Measurements from ENCODE around the gene NOC3L.
A peak's percentile ranks its signal among the peaks of the same experiment; 100 is the strongest.

Gene NOC3L, protein sequence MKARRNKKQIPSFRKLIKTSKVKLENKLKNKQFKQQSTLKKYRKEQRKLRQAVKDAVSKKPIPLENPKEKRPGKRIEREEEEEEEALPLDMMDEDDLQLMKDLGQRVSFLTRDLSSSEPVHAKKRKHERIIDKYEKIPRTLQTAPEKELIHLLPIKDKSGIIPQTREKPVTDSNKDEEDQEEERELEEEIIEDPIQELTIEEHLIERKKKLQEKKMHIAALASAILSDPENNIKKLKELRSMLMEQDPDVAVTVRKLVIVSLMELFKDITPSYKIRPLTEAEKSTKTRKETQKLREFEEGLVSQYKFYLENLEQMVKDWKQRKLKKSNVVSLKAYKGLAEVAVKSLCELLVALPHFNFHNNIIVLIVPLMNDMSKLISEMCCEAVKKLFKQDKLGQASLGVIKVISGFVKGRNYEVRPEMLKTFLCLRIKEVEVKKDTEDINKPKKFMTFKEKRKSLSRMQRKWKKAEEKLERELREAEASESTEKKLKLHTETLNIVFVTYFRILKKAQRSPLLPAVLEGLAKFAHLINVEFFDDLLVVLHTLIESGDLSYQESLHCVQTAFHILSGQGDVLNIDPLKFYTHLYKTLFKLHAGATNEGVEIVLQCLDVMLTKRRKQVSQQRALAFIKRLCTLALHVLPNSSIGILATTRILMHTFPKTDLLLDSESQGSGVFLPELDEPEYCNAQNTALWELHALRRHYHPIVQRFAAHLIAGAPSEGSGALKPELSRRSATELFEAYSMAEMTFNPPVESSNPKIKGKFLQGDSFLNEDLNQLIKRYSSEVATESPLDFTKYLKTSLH

DNA sequence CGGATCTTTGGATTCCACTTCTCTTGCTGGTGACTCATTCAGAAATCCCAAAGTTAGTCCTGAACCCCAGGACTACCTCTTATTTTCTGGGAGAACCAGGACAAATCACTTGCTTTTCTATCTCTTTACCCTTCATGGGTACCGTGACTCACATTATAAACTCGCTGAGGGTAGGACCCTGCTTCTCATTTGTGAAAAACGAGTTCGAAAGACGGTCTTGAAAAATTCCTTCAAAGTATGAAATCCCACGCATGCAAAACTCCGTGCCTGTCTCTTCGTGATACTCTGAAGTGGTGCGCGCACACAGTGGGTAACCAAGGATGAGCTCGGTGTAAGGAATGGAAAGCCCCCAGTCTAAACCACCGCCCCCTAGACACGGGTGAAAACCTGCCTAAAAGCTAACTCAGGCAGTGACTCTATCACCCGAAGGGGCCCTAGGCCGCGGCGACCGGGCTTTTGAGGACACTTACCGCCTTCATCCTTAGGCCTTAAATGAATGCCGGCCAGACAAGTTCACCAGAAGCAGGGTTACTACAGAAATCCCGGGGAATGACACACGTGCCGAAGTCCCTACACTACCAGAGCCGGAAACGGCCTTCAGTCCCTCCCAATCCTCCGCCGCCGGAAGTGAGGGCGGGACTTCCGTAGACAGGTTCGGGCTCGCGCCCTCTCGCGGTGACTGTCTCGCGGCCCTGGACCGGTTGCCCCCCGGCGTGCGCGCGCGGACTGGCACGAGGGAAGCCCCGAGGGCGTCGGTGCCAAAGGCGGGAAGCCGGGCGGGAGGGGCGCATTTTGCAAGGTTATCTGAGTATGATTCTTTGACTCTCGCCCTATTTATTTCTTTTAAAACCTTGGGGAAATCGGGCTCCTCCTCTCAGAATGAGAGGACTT, at the start of gene NOC3L:
NOC3L (minus strand) TSS at position 580 of the 891 bp plus-strand sequence; CDS start at position 479, 101 bp downstream.
- peak; percentile 98 for ATAC-seq (replicated peaks)
- Mint-ChIP-seq H3K27me3 (peaks cover 16 to 19% of the 10 kb centered on the region in 2 donors), H3K4me1 (peaks cover 14 to 35% of the 10 kb centered on the region in 2 donors), H3K27ac (peak within 1 kb of the TSS; percentile 97), H3K9me3 (peaks cover 0 to 3% of the 10 kb centered on the region in 2 donors), H3K36me3 (peaks cover 16 to 31% of the 10 kb centered on the region in 2 donors), H3K4me3 (peak within 1 kb of the TSS; percentile 91 to 95)
- peak; percentile 96 for DNase-seq

DNA sequence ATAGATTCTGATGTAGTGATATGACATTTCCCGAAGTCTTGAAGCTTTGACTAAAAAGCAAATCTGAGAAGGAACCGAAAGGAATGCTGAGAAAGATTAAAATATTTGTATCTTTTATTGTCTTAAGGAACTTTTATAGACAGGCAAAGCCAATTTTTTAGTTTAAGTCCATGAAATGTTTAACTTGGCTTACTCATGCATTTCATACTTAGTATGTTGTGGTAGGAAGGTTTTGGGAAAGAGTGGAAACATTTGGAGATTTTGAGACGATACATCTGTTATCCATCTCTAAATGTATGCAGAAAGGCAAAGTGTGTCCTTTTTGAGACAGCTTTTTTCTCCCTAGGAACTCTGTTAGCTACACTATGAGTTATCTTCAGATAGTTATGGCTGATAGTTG, 49.7 kb upstream of the NOC3L start:
- peaks cover 7 to 39% of the 10 kb centered on the region in 2 donors for H3K27me3 Mint-ChIP-seq
- no peak for DNase-seq
- H3K4me1 Mint-ChIP-seq, result peaks cover 0 to 3% of the 10 kb centered on the region in 2 donors
- no peak overlapping the region for H3K27ac Mint-ChIP-seq
- H3K9me3 Mint-ChIP-seq, result no peaks in the 10 kb centered on the region
- H3K4me3 Mint-ChIP-seq, result no peak overlapping the region
- no peak for ATAC-seq (replicated peaks)
- H3K36me3 Mint-ChIP-seq, result peaks cover 0 to 4% of the 10 kb centered on the region in 2 donors

DNA sequence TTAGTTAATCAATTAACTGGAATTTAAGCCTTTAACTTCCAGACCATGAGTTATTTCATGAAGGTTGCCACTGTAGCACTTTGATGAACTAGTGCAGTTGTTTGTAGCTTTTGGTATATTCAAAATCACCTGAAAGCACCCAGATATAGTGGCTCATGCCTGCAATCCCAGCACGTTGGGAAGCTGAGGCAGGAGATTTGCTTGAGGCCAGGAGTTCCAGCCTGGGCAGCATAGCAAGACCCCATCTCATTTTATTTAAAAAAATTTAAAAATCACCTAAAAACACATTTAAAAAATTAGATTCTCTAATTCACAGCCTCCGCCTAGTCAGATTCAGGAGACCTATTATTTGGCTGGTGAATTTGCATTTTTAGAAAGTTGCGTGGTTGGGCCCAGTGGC, 48.6 kb upstream of the NOC3L start:
- DNase-seq, result no peak
- no peak for ATAC-seq (replicated peaks)
- peaks cover 0 to 4% of the 10 kb centered on the region in 2 donors for H3K36me3 Mint-ChIP-seq
- H3K4me1 Mint-ChIP-seq, result peaks cover 0 to 1% of the 10 kb centered on the region in 2 donors
- H3K9me3 Mint-ChIP-seq, result no peaks in the 10 kb centered on the region
- no peak overlapping the region for H3K4me3 Mint-ChIP-seq
- peaks cover 13 to 42% of the 10 kb centered on the region in 2 donors for H3K27me3 Mint-ChIP-seq
- no peak overlapping the region for H3K27ac Mint-ChIP-seq

DNA sequence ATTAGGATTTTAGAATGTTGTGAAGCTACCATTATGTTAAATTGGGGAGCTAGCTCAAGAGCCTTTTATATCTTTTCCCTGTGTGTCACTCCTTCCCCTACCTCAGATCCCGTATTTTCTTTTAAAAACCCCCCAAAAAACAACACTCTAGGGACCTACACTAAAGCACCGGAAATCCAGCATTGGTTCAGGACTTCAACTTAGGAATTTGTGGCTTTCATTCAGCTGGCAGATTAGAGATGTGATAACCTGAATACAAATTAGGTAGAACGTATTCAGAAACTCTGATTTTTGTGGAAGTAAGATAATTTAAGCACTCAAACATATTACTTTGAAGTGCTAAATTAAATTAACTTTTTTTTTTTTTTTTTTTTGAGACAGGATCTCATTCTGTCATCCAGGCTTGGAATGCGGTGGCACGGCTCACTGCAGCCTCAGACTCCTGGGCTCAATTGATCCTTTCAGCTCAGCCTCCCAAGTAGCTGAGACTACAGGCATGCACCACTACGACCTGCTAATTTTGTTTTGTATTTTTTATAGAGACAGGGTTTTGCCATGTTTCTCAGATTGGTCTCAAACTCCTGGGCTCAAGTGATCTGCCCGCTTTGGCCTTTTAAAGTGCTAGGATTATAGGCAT, 46.4 kb upstream of the NOC3L start:
- Mint-ChIP-seq H3K4me3 (no peak overlapping the region), H3K36me3 (peaks cover 0 to 4% of the 10 kb centered on the region in 2 donors), H3K27me3 (peaks cover 17 to 45% of the 10 kb centered on the region in 2 donors), H3K27ac (no peak overlapping the region), H3K4me1 (peaks cover 0 to 3% of the 10 kb centered on the region in 2 donors), H3K9me3 (no peaks in the 10 kb centered on the region)
- DNase-seq (no peak), ATAC-seq (replicated peaks) (no peak)

DNA sequence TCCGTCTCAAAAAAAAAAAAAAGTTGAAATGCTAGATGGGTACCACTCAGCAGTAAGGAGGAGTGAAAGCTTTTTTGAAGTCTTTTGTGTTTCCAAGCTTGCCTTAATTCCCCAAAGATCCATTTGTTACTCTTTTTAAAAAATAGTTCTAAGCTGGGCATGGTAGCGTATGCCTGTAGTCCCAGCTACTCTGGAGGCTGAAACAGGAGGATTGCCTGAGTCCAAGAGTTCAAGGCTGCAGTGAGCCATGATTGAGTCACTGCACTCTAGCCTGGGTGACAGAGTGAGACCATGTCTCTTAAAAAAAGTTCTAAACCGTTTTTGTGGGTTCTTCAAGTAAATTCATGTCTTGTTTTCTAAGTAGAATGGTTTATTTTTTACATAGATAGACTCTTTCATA, 44.9 kb upstream of the NOC3L start:
- Mint-ChIP-seq H3K4me3 (no peak overlapping the region), H3K27me3 (peaks cover 17 to 38% of the 10 kb centered on the region in 2 donors), H3K9me3 (no peaks in the 10 kb centered on the region), H3K36me3 (peaks cover 0 to 4% of the 10 kb centered on the region in 2 donors), H3K27ac (no peak overlapping the region), H3K4me1 (peaks cover 0 to 3% of the 10 kb centered on the region in 2 donors)
- no peak for DNase-seq
- ATAC-seq (replicated peaks), result no peak

DNA sequence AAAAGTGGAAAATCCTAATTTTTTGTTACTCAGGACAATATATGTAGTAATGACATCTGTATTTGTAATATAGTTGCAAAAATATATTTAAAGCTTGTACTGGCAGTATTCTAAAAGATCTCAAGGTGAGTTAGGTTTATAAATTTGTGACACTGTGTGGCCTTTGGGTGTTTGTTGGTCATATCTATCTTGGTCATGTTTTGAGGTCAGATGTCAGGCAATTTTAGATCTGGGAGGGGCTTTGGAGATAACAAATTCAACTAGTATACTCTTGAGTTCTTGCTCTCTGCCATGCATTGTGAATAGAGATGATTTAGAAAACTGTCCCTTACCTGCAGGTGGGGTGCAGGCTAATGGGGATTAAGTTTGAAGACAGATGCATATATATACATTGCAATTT, 42.7 kb upstream of the NOC3L start:
- ATAC-seq (replicated peaks) (no peak), DNase-seq (no peak)
- Mint-ChIP-seq H3K36me3 (peaks cover 0 to 4% of the 10 kb centered on the region in 2 donors), H3K27ac (no peak overlapping the region), H3K9me3 (peaks cover 0 to 7% of the 10 kb centered on the region in 2 donors), H3K4me1 (peaks cover 7% of the 10 kb centered on the region in 2 donors), H3K27me3 (peaks cover 28 to 41% of the 10 kb centered on the region in 2 donors), H3K4me3 (no peak overlapping the region)

DNA sequence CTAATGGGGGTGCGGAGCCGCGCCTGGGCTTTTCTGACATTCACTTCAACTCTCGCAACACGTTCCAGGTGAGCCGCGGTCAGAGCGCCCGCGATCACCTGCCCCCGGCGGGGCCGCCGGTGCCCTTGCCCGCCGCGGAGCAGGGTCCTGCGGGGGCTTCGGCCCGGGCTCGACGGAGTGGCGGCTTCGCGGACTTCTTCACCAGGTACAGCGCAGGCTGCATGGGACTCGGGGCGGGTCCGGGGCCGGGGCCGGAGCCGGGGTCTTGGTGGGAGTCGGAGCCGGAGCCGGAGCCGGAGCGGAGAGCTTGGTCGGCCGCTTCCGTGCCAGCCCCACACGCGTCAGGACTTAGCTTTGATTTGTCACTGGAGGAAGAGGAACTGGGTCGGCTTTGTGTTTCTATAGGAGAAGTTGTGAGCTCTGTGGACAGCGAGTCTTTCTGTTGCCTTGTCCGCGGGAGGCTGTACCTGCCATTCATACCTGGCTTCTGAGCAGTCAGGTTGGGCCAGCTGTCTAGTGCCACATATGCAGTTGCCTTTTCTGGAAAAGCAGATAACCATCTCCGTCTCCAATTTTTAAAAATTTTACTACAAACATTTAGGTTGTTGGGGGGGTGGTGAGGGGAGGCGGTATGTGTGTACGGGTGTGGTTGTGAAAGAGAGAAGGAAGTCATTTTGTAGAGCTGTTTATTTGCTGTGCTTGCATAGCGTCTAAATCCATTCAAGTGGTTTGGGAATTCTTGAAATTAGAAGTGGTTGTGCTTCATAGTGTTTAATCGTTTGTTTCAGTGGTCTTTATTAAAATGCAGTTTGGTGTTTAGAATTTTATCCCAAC, 40.9 kb upstream of the NOC3L start:
- peaks cover 7% of the 10 kb centered on the region in 2 donors for H3K4me1 Mint-ChIP-seq
- H3K36me3 Mint-ChIP-seq, result peaks cover 0 to 4% of the 10 kb centered on the region in 2 donors
- peaks cover 27 to 38% of the 10 kb centered on the region in 2 donors for H3K27me3 Mint-ChIP-seq
- H3K4me3 Mint-ChIP-seq, result peak overlapping the region; percentile 84 to 87
- peak overlapping the region; percentile 71 for H3K27ac Mint-ChIP-seq
- DNase-seq (peak; percentile 64), ATAC-seq (replicated peaks) (peak; percentile 81 to 82)
- peaks cover 0 to 7% of the 10 kb centered on the region in 2 donors for H3K9me3 Mint-ChIP-seq

DNA sequence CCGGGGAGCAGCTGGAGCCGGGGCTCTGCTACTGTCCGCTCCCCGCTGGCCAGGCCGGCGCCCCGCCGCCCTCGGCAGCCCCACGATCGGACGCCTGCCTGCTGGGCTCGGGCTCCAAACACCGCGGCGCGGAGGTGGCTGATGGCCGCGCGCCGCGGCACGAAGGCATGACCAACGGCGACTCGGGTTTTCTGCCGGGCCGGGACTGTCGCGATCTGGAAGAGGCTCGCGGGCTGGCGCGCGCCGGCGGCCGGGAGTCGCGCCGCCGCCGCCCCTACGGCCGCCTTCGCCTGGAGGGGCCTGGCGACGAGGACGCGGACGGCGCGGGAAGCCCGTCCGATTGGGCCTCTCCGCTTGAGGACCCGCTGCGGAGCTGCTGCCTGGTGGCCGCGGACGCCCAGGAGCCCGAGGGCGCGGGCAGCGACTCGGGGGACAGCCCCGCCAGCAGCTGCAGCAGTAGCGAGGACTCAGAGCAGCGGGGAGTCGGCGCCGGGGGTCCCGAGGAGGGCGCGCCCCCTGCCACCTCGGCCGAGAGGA, 40.2 kb upstream of the NOC3L start:
- H3K4me3 Mint-ChIP-seq, result peak overlapping the region; percentile 84 to 87
- ATAC-seq (replicated peaks), result peak; percentile 25 to 26

DNA sequence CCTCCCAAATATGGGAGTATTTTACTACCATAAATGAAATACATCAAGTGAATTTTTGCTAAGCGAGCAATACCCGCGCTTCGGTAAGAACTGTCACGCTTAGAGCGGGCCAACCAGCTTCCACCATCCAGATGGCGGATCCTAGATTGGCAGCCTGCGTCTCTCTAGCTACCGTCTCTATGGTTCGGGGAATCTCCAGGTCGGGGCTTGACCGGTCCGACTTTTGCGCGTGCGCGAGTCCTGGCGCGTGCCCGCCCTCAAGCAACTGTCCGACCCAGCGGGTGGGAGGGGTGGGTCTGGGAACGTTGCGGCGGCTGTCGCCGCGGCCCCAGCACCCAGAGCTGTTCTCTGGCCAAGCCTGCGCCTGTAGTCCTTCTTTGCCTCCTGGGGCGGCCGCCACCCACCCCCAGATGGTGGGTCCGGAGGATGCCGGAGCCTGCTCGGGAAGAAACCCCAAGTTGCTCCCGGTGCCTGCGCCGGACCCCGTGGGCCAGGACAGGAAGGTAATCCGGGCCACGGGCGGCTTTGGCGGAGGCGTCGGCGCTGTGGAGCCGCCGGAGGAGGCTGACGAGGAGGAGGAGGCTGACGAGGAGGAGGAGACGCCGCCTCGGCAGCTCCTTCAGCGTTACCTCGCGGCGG, 39.6 kb upstream of the NOC3L start, which contains the start of gene TBC1D12:
TBC1D12 (plus strand) TSS at position 338 of the 639 bp plus-strand sequence; CDS start at position 411, 73 bp downstream.
- ATAC-seq (replicated peaks) (peak; percentile 78 to 81), DNase-seq (peak; percentile 83)
- Mint-ChIP-seq H3K27ac (peak within 1 kb of the TSS; percentile 73), H3K4me1 (peaks cover 5 to 7% of the 10 kb centered on the region in 2 donors), H3K27me3 (peaks cover 37 to 46% of the 10 kb centered on the region in 2 donors), H3K4me3 (peak within 1 kb of the TSS; percentile 84 to 87), H3K36me3 (peaks cover 0 to 4% of the 10 kb centered on the region in 2 donors), H3K9me3 (peaks cover 0 to 7% of the 10 kb centered on the region in 2 donors)

More for the DNA sequence above, 40.2 kb upstream of the NOC3L start:
- peaks cover 5 to 7% of the 10 kb centered on the region in 2 donors for H3K4me1 Mint-ChIP-seq
- H3K27ac Mint-ChIP-seq, result no peak overlapping the region
- DNase-seq, result peak; percentile 61
- H3K36me3 Mint-ChIP-seq, result peaks cover 0 to 4% of the 10 kb centered on the region in 2 donors
- H3K9me3 Mint-ChIP-seq, result peaks cover 0 to 7% of the 10 kb centered on the region in 2 donors
- H3K27me3 Mint-ChIP-seq, result peaks cover 32 to 41% of the 10 kb centered on the region in 2 donors

DNA sequence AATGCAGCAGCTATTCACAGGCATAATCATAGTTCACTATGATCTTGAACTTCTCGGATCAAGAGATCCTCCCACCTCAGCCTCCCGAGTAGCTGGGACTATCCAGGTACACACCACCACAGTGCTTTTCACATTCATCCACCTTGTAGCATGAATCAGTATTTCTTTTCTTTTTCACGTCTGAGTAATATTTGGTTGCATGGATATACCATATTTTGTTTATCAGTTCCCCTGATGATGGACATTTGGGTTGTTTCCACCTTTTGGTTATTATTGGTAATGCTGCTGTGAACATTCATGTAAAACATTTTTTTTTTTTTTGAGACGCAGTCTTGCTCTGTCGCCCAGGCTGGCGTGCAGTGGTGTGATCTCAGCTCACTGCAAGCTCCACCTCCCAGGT, 36.0 kb upstream of the NOC3L start:
- no peak for DNase-seq
- Mint-ChIP-seq H3K4me3 (no peak overlapping the region), H3K27ac (no peak overlapping the region), H3K9me3 (peaks cover 0 to 7% of the 10 kb centered on the region in 2 donors), H3K4me1 (peaks cover 3 to 7% of the 10 kb centered on the region in 2 donors), H3K27me3 (peaks cover 28 to 32% of the 10 kb centered on the region in 2 donors), H3K36me3 (peaks cover 0 to 4% of the 10 kb centered on the region in 2 donors)
- ATAC-seq (replicated peaks), result no peak

DNA sequence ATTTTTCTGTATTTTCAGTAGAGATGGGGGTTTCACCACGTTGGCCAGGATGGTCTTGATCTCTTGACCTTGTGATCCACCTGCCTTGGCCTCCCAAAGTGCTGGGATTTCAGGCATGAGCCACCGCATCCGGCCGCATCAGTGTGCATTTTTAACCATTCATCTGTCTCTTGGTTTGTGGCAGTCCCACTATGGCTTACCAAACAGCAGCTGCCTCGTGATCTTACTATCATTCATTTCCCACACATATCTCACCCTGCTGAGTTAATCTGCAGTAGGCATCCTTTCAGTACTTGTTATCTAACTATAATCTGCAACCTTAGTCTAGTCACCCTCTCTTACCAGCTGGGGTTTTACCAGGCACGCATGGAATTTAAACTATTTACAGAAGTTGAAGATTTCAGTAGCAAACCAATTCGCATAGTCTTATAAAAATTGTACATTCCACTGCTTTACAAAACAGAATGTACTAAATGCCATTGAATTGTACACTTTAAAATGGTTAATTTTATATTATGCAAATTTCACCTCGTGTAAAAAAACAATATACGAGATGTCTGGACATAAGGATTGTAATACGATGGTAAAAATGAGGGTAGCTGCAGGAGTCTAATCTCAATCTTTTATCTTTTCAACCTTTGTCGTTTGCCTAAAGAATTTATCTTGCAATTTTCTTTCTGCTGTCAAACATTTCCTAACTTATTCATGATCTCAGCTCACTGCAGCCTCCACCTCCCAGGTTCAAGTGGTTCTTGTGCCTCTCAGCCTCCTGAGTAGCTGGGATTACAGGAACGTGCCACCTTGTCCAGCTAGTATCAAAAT, 35.0 kb upstream of the NOC3L start:
- ATAC-seq (replicated peaks), result no peak
- no peak for DNase-seq

More for the DNA sequence above, 35.0 kb upstream of the NOC3L start:
- peaks cover 0 to 4% of the 10 kb centered on the region in 2 donors for H3K36me3 Mint-ChIP-seq
- peaks cover 28 to 32% of the 10 kb centered on the region in 2 donors for H3K27me3 Mint-ChIP-seq
- H3K27ac Mint-ChIP-seq, result no peak overlapping the region
- H3K4me3 Mint-ChIP-seq, result no peak overlapping the region
- peaks cover 3 to 7% of the 10 kb centered on the region in 2 donors for H3K4me1 Mint-ChIP-seq
- H3K9me3 Mint-ChIP-seq, result peaks cover 0 to 7% of the 10 kb centered on the region in 2 donors

Measured in stimulated activated naive B cell treated with anti-CD40 and anti-IgM and Interleukin-4, amounts not matched to agents 10 μg/mL and 1 μg/mL and 100 μg/mL, for 72 hours (primary cell).